Fibroblast of skin of right quadriceps (primary cell): ENCODE results near the gene NANOS1.

Experiments used
- DNase-seq: peaks from one replicate; pipeline ENCODE4 v3.0.0-alpha.2; 2013

Gene NANOS1

DNA sequence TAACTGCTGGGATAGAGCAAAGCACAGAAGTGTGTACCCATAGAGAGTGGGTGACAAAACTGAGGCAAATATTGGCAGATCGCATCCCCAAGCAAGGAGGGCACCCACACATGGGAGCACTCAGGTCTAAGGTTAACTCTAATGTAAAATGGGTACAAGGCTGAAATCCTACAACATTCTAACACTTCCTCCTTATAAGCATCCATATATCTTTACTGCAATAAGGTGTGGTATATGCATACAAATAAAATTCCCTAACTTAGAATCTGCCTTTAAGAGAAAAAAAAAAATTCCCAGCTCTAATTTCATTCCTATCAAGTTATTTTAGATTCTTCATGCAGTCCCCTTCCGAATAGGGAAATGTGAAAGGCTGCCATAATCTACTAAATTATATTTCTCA, 32.4 kb downstream of the NANOS1 start:
- DNase-seq: no peak

DNA sequence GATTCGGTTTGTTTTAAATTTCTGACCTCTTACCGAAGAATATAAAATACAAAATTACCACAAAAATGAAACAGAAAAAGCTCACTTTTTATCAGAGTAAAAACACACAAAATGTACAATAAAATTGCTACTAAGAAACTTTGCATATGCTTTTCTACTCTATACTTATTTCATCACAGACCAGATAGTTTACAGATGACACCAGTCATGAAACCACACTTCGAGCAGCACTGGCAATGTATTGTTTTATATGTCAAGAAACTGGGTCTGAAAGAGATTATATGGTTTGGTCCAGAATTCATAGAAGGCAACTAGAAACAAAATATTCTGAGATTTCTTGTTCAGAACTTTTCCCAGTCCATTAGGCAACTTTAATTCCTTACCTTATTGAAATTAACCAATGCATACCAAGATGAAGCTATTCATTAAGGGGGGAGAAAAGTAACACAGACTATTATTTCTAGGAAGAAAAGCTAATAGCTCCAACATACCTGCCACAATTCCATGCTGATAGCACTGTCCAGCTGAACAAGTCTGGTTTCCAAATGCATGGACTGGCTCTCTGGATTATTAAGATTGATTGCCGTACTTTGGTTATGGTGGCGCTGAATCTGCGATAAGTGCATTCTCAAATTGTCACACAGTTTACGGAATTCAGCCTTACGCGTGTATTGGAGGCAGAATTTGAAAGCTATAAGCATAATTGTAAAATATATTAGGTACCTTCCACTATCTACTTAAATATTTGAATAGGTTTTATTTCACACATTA, 41.1 kb downstream of the NANOS1 start:
- no peak for DNase-seq

DNA sequence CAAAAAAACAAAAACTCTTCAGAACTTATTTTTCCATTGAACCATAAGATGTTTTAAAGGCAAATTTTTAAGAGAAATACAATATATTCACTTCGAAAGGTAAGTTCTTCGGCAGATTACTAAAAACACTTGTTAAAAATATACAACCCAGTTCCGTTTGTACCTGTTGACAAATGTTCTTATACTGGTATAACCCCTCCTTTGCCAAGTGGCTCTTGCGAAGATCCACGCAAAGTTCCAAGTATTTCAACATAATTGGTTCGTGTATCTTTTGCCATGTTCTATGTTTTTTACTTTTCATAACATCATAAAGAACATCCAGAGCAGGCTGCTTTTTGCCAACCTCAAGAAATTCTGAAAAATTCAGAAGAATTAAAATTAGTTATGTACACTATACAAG, 44.1 kb downstream of the NANOS1 start:
- no peak for DNase-seq

DNA sequence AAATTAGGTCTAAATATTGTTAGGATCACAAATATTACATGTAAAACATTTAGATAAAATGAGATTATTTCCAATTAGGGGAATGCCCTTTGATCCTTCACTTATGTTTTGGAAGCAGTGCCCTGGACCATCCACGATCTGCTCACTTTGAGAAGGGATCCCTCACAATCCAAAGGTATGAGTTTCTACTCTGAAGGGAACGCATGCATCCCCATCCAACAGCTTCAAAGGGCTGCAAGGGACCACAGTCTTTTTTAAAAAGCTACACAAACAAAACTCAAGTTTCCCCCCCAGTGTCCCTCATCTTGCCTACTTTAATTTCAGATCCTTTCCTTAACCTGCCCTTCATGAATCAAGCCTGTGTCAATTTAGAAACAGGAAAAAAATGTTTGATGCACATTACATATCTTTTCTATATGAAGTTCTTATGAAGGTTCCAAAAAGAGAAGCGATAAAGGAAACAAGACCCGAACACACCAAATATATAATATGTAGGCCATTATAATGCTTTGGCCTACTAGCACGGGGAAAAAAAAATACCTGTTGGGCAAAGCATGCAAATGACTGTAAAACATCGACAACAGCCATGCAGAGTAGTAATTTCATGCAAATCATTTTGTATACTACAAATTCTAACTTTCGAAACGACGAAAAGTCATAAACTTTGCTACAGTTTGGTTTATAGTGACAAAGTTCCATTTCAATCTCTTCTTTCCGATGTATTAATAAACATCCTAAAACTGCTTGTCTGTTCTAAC, 49.1 kb downstream of the NANOS1 start:
- DNase-seq: no peak

DNA sequence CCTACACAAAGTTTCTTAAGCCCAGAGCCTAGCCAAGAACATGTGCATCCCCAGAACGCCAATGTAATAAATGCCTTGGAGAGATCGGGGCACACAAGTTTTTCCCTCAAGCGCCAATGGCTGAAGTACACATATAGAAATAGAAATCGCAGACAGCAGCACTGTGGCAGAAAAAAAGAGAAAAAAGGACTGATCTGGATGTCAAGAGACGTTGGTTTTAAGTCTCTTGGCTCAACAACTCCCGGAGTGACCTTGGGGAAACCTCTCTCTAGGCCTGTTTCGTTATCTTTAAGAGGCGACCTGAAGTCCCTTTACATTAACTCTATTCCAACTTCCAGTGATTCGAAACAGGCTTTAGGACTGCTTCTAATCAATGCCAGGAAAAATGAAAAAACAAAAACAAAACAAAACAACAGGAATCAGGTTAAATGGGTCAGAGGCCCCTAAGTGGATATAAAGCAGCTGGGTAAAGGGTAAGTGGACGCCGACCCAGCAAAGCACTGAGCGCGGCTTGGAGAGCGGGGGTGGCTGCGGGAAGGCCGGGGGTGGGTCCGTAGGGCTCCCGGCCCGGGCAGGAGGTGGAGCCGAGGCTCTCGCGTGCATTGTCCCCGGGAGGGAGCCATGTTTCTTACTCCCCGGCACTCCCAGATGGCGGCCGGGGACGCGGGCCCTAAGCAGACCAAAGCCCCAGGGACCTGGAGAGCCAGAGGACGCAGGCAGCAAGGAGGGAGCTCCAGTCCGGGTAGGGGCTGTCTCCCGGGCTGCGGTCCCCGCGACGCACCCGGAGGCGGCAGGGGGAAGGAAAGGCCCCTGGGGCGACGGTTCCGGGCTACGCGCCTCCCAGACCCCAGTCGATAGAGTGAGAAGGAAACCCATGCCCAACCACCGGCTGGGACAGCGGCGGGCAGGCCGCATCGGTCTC, 50.3 kb downstream of the NANOS1 start:
- peak; percentile 62 for DNase-seq

DNA sequence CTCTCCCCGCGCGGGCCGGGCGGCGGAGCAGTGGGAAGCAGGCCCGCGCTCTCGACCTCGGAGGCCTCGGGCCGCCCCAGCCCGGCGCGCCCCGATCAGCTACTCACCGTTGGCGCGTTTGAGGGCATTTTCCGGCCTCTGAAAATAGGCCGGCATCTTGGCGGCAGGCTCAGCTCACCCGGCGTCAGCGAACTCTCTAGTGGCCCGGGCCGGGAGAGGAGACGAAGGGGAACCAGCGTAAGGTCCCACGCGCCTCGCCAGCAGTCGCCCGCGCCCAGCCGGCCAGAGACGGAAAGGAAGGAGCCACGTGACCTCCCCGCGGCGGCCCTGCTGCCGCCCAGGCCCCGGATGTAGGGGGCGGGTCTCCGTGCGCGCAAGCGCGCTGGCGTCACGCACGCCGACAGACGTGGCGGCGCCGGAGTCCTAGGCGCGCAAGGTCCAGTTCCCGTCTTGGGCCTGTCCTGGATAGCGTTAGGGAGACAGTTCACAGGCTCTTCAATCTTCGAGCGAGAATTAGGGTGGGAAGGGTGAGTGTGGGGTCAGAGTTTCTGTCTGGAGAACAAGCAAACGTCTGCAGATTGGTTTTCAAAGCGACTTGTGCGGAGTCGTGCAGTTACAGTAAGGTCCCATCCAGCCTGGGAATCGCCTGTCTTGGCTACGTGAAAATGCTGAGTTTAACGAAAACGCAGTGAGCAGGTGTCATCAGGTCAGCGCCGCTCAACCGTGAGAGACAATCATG, 51.2 kb downstream of the NANOS1 start, which contains the start of gene EIF3A:
EIF3A (minus strand) TSS at position 297 of the 739 bp plus-strand sequence; CDS start at position 156, 141 bp downstream.
- DNase-seq: peak; percentile 91
